Smooth muscle cell (in vitro differentiated cells): ENCODE data around the gene CUL4B. TPM values are rescaled to one million over a fixed set of nuclear protein-coding genes. Genes with fewer than 3 reads are reported as not detected.

Experiments used
- DNase-seq: peaks from one replicate; lab custom pipeline; 2025; ENCODE audit not compliant: unreplicated experiment; lab: John Stamatoyannopoulos, UW
- H2AFZ ChIP-seq: fragments of 200-600 bp; sonication (generic); 2 replicates; pipeline ENCODE4 v1.6.0; 2016; ENCODE audit warnings: antibody characterized with exemption, low read depth, mild to moderate bottlenecking
- H3F3A ChIP-seq: fragments of 200-600 bp; sonication (generic); 2 replicates; pipeline ENCODE4 v1.6.0; 2017; ENCODE audit warnings: antibody characterized with exemption, low read depth
- H3K27ac ChIP-seq: fragments of 200-600 bp; sonication (generic); 2 replicates; pipeline ENCODE4 v1.5.1; 2016; ENCODE audit warnings: low read depth, mild to moderate bottlenecking
- H3K27me3 ChIP-seq: fragments of 200-600 bp; sonication (generic); 2 replicates; pipeline ENCODE4 v1.6.1; 2016; ENCODE audit warnings: low read depth, mild to moderate bottlenecking
- H3K36me3 ChIP-seq: fragments of 200-600 bp; sonication (generic); 2 replicates; pipeline ENCODE4 v1.5.1; 2016; ENCODE audit warnings: low read depth
- H3K4me1 ChIP-seq: fragments of 200-600 bp; sonication (generic); 2 replicates; pipeline ENCODE4 v1.5.1; 2016; ENCODE audit warnings: low read depth
- H3K4me2 ChIP-seq: fragments of 200-600 bp; sonication (generic); 2 replicates; pipeline ENCODE4 v1.6.0; 2016; ENCODE audit warnings: mild to moderate bottlenecking
- H3K4me3 ChIP-seq: fragments of 200-600 bp; sonication (generic); 2 replicates; pipeline ENCODE4 v1.5.1; 2016; ENCODE audit warnings: mild to moderate bottlenecking
- H3K79me2 ChIP-seq: fragments of 200-600 bp; sonication (generic); 2 replicates; pipeline ENCODE4 v1.6.0; 2016; ENCODE audit warnings: low read depth, mild to moderate bottlenecking
- H3K9ac ChIP-seq: fragments of 200-600 bp; sonication (generic); 2 replicates; pipeline ENCODE4 v1.6.0; 2016; ENCODE audit warnings: low read depth
- H3K9me3 ChIP-seq: fragments of 200-600 bp; sonication (generic); replicated peaks from 2 replicates; pipeline ENCODE4 v1.5.1; 2016; ENCODE audit warnings: low read depth
- H4K20me1 ChIP-seq: fragments of 200-600 bp; sonication (generic); 2 replicates; pipeline ENCODE4 v1.6.0; 2016; ENCODE audit warnings: low read depth
- CTCF ChIP-seq: fragments of 200-600 bp; sonication (generic); IDR thresholded peaks from 2 replicates; pipeline ENCODE4 v1.5.1; 2017; ENCODE audit warnings: borderline replicate concordance, mild to moderate bottlenecking, antibody characterized with exemption; ENCODE audit not compliant: insufficient read depth, poor library complexity, severe bottlenecking
- WGBS: methylation state at CpG from one replicate; pipeline ENCODE4 v1.1.7; 2016; ENCODE audit warnings: low lambda C conversion rate; 5-methylcytosine and 5-hydroxymethylcytosine counted together
- polyA plus RNA-seq: library from polyadenylated mRNA; unstranded; fragments of >200 nt; fragmentation: Nextera tagmentation; extraction: Ambion mirVana; gene quantifications from 2 replicates; pipeline ENCODE4 v1.2.1, GENCODE V29; 2016
- total RNA-seq: library from RNA; depleted of rRNA; stranded (reverse); fragments of >200 nt; gene quantifications from 2 replicates; pipeline ENCODE4 v1.2.3, GENCODE V29; 2014

The CUL4B gene
- total and polyA plus RNA-seq, 2 experiments from 2014 or later: 13.1 to 49.6 TPM

GRCh38 chrX:120568609-120569008 lies 7.8 kb upstream of the CUL4B start:
- Histone ChIP-seq H4K20me1 (no peaks in the 10 kb centered on the region), H2AFZ (no peak overlapping the region), H3K36me3 (no peaks in the 10 kb centered on the region), H3K79me2 (no peaks in the 10 kb centered on the region), H3K4me2 (no peak overlapping the region), H3F3A (no peaks in the 10 kb centered on the region), H3K27me3 (no peaks in the 10 kb centered on the region), H3K27ac (no peak overlapping the region), H3K9ac (no peak overlapping the region), H3K9me3 (no peaks in the 10 kb centered on the region), H3K4me1 (no peaks in the 10 kb centered on the region), H3K4me3 (no peak overlapping the region)
- 77% methylated on average over 3 of the region's 3 CpGs for WGBS
- no peak for DNase-seq
- no peak for TF ChIP-seq CTCF

DNA sequence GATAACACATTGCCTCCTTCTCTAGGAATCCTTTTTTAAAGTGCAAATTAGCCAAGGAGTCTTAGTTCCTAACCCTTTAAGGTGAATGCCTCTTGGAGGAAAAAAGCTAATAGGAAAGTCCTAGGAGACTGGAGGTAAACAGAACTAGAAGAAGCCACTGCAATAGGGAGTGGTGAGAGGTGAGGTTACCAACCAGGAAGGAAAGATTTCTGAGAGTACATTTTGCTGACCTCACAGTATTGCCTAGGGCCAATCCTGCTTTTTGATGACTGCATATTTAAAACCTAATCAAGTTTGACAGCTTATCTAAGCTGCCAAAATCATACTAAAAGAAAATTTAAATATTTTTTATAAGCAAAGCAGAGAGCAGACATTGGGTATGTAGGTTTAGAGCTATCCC lies 7.3 kb upstream of the CUL4B start:
- Histone ChIP-seq H3F3A (no peaks in the 10 kb centered on the region), H3K4me2 (no peak overlapping the region), H3K4me3 (no peak overlapping the region), H3K9ac (no peak overlapping the region), H3K79me2 (no peaks in the 10 kb centered on the region), H3K4me1 (no peaks in the 10 kb centered on the region), H3K27ac (no peak overlapping the region), H3K27me3 (no peaks in the 10 kb centered on the region), H3K36me3 (no peaks in the 10 kb centered on the region), H3K9me3 (no peaks in the 10 kb centered on the region), H2AFZ (no peak overlapping the region), H4K20me1 (no peaks in the 10 kb centered on the region)
- DNase-seq: no peak
- TF ChIP-seq CTCF: no peak

DNA sequence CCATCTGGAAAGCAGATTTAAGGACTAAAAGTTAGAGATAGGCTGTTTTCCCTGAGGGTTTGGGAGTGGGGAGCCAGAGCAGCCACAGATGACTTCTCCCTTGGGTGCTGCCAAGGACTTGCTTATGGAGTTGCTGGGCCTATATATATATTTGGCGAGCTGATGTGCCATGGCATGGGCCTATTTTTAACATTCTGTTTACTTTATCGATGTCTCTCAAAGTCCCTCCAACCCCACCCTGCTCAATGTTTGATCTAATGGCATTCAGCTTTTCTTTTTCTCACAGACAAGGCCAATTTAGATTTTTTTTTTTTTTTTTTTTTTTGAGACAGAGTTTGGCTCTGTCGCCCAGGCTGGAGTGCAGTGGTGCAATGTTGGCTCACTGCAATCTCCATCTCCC lies 6.1 kb upstream of the CUL4B start:
- Histone ChIP-seq H2AFZ (no peak overlapping the region), H3F3A (no peaks in the 10 kb centered on the region), H3K4me3 (no peak overlapping the region), H3K9me3 (no peaks in the 10 kb centered on the region), H3K4me2 (no peak overlapping the region), H3K79me2 (no peaks in the 10 kb centered on the region), H3K27me3 (no peaks in the 10 kb centered on the region), H3K9ac (no peak overlapping the region), H3K36me3 (no peaks in the 10 kb centered on the region), H4K20me1 (no peaks in the 10 kb centered on the region), H3K27ac (no peak overlapping the region), H3K4me1 (no peaks in the 10 kb centered on the region)
- WGBS: 91% methylated on average over 3 of the region's 3 CpGs
- TF ChIP-seq CTCF: no peak
- no peak for DNase-seq

DNA sequence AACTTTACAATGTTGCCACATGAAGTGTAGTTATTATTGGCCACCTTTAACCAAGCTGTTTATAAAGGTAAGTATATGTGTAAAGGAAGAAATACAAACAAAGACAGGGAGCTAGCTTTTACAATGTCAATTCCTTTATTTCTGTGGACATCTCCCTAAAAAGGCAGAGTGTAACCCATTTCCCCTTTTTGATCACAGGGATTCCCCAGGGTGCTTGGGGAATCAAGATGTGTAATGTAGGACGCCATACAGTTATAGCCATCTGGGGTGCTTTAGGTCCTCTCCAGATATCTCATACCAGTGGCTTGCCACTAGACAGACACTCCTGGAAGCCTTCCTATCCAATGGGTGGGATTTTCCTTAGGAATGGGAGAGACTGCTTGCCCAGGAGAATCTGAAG lies 4.2 kb upstream of the CUL4B start:
- no peak for DNase-seq
- Histone ChIP-seq H3K4me3 (no peak overlapping the region), H3K27me3 (no peaks in the 10 kb centered on the region), H3K4me1 (no peaks in the 10 kb centered on the region), H3K4me2 (no peak overlapping the region), H2AFZ (no peak overlapping the region), H3K9me3 (no peaks in the 10 kb centered on the region), H3K27ac (no peak overlapping the region), H3K79me2 (peaks cover 2% of the 10 kb centered on the region), H3K36me3 (no peaks in the 10 kb centered on the region), H3F3A (peaks cover 4% of the 10 kb centered on the region), H4K20me1 (no peaks in the 10 kb centered on the region), H3K9ac (no peak overlapping the region)
- WGBS: 65% methylated on average over 1 of the region's 1 CpG
- TF ChIP-seq CTCF: no peak
